ACHN (cell line): Measurements from ENCODE around the gene ANKRD9.
A peak's percentile ranks its signal among the peaks of the same experiment; 100 is the strongest.
"Not testable (repeated sequence)": the region's sequence is repeated elsewhere in the genome, so short reads cannot be mapped to it uniquely, and the experiment has no call there.

Experiments used
- DNase-seq: peaks from one replicate; pipeline ENCODE4 v3.0.0-alpha.2; 2015
- in situ Hi-C: cut with HindIII; loops from 2 replicates; pipeline ENCODE4 v1.10.0; 2017; ENCODE audit warnings: low sequenced_read_pairs, low pct_ligation_motif_present, low pct_unique_long_range_greater_than_20kb

ANKRD9 gene

DNA sequence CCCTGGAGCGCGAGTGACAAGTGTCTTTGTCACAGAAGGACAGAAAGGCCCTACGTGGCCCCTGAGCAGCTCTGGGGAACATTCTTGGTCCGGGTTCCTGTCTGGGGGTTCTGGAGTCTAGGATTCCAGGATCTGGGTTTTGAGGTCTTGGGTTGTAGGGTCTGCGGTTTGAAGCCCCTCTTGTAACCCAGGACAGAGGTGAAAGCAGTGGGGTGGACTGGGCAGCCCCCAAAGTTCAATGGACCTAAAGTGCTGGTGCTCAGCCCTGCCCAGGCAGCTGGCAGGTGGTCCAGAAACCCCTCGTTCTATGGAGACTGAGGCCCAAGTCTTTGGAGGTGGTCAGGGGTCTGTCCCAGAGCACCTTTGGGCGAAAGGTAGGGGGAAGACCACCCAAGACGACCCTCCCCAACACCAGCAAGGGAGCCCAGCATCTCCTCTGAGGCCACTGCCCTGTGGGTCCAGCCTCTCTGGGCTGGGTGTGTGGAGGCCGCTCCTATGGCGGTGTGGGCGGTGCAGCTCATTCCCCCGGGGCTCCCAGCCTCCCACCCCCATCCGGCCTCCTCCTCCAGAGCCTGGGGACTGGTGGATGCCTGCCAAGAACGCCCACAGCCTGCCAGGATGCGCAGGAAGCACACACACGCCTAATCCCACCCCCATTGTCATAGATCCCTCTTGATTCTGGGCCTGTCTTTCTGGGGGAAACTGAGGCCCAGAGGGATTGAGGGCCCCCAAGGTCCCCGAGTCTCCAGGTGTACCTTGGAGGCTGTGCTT is 30.2 kb upstream of the ANKRD9 start:
- DNase-seq = no peak
- in situ Hi-C loops = no loop called here

DNA sequence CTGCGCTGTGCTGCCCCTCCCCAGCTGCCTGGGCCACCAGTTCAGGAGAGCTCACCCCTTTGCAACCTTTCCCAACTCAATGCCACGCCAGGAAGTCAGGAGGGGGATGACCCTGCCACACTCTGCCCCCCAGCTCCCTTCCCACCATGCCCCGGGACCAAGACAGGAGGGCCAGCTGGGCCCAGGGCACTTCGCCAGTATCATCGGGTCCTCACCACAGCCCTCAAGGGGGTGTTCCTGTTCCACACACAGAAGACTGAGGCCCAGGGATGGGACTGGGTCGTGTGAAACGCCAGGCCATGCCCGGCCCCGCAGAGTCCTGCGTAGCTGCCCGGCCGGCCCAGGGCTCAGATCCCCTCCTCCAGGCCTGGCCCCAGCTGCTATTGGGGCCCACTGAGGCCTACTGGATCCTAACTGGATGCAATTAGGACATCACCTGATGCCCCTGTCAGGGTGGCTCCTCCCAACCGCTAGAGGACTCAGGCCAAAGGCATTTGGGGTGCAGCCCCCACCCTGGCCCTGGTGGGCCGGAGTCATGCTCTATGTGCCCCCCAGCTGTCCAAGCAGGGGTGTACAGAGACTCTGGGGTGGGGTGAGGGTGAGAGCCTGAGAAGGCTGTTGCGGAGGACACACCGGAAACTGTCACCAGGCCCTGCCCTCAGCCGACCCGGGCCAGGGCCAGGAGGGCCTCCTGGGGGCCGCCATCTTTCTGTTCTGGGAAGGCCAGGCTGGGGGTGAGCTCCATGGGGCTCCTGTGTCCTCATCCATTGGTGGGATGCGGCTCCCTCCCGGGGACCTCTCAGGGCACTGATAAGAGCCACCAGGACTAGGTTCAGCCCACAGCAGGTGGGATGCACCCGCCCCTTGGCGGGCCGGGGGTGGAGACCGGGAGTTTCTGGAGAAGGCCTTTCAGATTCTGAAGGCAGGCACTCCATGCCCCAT is 29.3 kb upstream of the ANKRD9 start:
- DNase-seq = no peak
- in situ Hi-C loops = no loop called here

DNA sequence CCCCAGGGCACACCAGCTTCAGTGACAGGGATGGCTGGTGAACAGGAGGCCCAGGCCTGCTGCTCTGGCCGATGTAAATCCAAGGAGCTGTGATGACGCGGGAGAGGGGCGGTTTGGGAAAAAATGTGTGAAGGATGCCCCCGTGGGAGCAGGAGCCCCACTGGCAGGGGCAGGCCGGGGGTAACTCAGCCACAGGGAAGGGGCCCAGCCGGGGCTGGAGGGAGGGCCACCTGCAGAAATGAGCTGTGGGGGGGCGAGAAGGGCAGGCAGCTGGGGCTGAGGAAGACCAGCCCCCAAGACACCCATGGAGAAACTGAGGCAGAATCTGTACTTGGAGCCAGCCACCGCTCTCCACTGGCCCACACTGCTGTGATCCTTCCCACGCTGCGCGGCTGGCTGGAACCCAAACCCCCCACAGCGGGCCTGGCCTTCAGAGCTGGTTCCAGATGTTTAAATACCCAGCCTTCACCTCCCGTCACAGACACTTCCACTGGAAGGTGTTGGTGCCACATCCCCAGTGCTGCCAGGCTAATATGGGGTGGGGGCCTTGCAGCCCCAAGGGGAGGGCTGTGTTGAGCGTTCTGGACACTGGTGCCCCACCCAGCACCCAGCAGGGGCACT is 28.5 kb upstream of the ANKRD9 start:
- in situ Hi-C loops = no loop called here
- no peak for DNase-seq

DNA sequence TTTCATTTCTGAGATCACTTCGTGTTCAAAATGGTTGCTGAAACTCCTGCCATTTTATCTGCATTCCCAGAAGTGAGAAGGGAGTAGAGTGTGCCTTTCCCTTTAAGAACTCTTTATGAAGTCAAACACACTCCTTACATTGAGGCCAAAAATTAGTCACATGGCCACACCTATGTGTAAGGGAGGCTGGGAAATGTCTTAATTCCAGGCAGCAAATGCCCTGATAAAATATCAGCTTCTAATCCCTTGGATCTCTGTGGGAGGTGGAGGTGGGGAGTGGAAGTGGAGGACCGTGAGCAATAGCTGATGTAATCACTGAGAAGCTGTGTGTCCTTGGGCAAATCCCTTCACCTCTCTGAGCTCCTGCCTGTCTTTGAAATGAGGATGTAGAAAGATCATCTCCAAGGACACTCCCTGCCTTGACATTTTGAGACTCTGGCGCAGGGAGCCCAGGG is 22.7 kb upstream of the ANKRD9 start:
- in situ Hi-C loops = no loop called here

DNA sequence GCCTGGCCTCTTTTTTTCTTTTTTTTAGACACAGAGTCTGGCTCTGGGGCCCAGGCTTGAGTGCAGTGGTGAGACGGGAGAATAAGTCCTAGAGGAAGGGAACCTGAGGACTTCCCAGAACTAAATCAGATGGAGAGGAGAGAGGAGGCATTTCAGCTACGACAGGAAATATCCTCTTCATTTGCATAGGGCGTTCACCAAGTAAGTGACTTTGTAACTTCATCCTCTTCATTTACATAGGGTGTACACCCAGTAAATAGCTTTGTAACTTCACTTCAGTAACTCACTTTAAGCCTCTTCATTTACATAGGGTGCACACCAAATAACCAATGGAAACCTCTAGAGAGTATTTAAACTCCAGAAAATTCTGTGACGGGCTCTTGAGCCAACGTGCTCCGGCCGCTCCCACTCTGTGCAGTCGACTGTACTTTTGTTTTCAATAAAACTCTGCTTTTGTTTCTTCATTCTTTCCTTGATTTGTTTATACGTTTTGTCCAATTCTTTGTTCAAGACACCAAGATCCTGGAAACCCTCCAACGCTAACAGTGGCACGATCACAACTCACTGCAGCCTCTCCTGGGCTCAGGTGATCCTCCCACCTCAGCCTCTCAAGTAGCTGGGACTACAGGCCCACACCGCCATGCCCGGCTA is 21.4 kb upstream of the ANKRD9 start:
- in situ Hi-C loops = no loop called here

More for the DNA sequence above, 22.7 kb upstream of the ANKRD9 start:
- no peak for DNase-seq

DNA sequence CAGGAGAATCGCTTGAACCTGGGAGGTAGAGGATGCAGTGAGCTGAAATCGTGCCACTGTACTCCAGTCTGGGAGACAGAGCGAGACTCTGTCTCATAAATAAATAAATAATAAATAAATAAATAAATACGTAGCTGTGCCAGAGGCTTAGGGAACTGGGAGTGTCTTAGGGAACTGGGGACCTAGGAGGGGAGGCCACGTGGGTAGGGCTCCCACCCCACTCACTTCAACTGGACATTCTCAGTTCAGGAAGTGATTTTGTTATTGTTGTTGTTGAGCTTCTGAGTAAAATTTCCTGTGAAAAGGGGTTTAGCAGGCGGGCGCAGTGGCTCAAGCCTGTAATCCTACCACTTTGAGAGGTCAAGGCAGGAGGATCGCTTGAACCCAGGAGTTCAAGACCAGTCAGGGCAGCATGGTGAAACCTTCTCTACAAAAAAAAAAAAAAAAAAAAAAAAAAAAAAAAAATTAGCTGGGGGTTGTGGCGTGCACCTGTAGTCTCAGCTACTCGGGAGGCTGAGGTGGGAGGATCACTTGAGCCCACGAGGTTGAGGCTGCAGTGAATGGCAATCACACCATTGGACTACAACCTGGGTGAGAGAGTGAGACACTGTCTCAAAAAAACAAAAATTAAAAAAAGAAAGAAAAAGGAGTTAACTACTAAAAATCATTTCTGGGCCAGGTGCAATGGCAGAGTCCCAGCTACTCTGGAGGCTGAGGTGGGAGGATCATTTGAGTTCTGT is 19.0 kb upstream of the ANKRD9 start:
- in situ Hi-C loops = no loop called here
- DNase-seq = no peak

More for the DNA sequence above, 21.4 kb upstream of the ANKRD9 start:
- no peak for DNase-seq

DNA sequence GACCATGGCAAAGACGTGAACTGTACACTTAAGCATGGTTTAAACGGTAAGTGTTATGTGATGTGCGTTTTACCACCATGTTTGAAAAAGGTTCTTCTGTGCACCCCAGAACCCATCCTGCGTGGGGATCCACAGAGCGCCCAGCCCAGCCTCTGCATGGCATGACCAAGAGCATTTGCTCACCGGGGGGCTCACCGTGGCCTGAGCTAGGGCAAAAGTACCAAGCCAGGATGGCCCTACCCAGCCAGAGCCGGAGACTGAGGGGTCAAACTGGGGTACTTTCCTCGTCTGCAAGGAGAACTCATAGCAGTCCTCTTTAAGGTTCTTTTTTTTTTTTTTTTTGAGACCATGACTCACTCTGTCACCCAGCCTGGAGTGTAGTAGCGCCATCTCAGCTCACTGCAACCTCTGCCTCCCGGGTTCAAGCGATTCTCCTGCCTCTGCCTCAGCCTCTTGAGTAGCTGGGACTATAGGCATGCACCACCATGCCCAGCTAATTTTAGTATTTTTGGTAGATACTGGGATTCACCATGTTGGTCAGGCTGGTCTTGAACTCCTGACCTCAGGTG is 16.4 kb upstream of the ANKRD9 start:
- no peak for DNase-seq
- in situ Hi-C loops = no loop called here

DNA sequence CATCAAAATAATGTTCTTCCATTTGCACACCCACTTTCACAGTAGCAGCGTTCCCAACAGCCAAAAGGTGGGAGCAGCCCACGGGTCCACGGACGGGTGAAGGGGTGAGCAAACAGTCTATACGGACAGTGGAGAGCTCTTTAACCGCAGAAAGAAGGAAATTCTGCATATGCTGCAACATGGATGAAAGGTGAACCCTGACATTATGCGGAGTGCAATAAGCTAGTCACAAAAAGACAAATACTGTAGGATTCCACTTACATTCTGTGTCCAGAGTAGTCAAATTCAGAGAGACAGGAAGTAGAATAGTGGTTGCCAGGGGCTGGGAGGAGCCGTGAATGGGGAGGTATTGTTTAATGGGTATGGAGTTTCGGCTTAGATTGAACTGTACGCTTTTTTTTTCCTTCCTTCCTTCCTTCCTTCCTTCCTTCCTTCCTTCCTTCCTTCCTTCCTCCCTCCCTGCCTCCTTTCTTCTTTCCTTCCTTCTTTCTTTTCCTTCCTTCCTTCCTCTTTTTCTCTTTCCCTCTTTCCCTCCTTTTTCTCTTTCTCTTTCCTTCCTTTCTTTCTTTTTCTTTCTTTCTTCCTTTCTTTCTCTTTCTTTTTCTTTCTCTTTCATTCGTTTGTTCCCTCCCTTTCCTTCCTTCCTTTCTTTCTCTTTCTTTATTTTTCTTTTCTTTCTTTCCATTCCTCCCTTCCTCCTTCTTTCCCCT is 15.8 kb upstream of the ANKRD9 start:
- DNase-seq = peak; percentile 62
- in situ Hi-C loops = no loop called here

DNA sequence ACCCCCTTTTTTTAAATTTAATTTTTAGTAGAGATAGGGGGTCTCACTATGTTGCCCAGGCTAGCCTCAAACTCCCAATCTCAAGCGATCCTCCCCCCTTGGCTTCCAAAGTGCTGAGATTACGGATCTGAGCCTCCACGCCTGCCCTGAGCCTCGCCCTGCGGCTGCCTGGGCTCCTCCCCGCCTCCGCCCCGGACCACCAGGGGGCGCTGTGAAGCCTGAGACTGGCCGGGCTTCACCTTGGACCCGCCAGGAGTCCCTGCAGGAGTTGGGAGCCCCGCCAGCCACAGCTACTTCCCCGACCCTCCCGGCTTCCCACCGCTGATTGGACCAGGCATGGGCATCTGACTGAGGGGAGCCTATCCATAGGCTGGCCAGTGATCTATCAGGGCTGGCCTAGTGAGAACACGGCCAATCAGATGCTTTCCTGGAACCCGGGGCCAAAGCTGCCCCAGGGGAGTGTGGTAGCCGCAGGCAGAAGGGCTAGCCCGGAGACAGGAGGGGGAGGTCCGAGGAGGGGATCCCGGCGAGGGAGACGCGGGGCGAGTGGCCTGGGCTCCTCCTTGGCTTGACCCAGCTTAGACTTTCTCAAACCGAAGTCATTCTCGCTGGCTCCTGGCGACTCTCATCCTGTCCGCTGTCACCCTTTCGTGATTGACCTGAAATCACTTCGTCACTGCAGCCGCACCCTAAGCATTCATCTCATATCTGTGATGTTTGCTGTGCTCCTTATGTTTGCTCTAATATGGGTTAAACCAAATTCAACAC is 15.1 kb upstream of the ANKRD9 start:
- DNase-seq = peak; percentile 98
- in situ Hi-C loops = no loop called here

DNA sequence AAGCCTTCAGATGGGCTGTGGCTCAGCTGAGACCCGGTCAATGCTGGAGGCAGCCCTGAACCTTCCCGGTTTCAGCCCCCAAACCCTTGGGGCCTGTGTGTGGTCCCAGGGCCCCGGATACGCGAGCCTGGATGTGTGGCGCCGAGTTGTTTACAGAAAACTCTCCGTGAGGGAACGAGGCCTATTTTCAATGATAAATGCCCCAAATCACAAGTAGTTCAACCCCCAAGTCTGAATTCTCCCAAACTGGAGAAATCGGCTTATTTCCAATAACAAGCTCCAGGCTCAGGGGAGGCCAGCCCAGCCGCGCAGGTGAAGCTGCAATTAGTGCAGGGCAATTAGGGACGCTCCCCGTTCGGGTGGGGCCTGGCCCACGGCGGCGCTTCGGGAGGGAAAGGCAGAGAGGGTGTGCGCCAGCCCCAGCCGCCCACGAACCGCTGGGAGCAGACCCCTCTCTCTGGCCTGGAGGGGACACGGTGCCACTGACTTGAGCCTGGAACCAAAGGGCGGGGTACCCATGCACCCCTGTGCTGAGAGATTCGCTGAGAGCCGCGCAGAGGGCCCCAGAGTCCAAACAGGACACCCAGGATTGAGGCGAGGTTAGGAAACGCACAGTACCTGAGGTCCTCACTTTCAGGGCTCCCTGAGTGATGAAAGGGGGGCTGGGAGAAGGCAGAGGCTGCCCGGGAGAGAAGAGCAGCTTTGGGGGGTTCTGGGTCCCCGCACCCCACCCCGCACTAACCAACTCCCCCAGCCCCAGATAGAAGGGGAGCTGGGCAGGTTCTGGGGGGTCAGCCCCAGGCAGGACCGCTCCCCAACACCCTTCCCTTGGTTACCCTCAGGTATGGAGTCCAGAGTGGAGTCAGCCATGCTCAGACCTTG is 14.2 kb upstream of the ANKRD9 start:
- in situ Hi-C loops = no loop called here
- DNase-seq = no peak

DNA sequence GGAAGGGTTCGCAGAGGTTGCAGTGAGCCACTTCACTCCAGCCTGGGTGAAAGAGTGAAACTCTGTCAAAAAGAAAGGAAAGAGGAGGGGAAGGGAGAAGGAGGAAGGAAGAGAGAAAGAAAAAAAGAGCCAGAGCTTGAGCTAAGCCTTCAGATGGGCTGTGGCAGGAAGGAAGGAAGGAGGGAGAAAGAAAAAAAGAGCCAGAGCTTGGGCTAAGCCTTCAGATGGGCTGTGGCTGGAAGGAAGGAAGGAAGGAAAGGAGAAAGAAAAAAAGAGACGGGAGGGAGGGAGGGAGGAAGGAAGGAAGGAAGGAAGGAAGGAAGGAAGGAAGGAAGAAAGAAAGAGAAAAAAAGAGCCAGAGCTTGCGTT is 13.6 kb upstream of the ANKRD9 start:
- DNase-seq = no peak
- in situ Hi-C loops = no loop called here

DNA sequence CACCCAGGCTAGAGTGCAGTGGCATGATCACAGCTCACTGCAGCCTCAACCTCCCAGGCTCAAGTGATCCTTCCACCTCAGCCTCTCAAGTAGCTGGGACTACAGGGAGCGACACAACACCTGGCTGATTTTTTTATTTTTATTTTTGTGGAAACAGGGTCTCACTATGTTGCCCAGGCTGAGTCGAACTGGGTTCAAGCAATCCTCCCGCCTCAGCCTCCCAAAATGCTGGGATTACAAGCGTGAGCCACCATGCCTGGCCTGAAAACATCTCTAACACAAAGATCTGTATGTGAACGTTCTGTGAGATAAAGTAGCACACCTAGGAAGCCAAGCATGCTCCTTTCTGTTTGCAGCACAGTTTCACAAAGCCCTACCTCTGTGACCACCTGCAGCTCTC is 10.1 kb upstream of the ANKRD9 start:
- in situ Hi-C loops, DNase-seq: not testable (repeated sequence)

DNA sequence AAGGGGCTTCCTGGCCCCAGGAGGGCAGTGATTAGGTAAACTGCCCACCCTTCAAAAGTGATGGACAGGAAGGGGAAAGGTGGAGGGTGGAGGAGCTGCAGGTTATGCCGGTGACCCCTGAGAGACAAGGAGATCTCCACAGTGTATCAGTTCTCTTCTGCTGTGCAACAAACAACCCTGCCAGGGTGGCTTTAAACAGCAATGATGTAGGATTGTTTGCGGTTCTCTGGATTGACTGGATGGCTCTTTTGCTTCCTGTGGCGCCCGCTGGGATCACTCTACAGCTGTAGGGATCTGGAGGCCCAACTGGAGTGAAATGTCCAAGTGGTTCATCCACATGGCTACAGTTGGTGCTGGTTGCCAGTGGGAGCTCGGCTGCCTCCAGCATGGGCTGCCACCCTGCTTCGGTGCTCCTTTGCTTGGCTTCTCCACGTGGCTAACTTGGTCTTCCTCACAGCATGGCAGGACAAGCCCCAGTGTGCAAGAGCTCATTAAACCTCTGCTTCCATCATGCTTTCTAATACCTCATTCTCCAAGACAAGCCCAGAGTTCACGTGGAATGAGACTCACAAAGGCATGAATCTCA is 8.6 kb upstream of the ANKRD9 start:
- no peak for DNase-seq
- in situ Hi-C loops = no loop called here

DNA sequence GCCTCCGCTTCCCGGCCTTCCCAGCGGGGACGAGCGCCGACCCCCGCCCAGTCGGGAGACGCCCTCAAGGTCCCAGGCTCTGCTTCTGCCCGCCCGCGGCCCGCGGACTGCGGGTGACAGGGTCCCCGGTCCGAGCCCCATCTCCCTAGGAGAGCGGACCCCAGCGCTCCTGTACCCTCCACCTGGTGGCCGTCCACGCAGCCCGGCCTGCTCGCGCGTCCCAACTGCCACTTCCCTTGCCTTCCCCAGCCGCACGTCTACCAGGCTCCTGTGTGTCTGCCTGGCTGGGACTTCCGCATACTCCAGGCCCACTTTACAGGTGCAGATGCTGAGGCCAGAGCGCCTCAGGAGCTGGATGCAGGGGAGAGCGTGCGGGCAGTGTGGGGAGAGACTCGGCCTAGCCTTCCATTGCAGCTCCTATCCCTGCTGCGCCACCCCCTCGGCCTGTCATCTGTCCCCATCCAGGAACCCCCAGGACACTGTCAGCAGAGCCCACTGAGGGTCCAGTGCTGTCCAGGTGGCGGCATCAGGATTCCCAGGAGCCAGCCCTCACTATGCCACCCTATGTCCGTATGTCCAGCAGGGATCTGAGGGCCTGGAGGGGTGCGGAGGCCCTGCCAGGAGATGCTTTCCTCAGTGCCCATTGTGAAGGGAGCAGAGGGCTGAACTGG is 8.0 kb upstream of the ANKRD9 start:
- in situ Hi-C loops = no loop called here
- DNase-seq = no peak
